ENCODE data around the gene COL9A2.

- TF ChIP-seq, protein P1, sequence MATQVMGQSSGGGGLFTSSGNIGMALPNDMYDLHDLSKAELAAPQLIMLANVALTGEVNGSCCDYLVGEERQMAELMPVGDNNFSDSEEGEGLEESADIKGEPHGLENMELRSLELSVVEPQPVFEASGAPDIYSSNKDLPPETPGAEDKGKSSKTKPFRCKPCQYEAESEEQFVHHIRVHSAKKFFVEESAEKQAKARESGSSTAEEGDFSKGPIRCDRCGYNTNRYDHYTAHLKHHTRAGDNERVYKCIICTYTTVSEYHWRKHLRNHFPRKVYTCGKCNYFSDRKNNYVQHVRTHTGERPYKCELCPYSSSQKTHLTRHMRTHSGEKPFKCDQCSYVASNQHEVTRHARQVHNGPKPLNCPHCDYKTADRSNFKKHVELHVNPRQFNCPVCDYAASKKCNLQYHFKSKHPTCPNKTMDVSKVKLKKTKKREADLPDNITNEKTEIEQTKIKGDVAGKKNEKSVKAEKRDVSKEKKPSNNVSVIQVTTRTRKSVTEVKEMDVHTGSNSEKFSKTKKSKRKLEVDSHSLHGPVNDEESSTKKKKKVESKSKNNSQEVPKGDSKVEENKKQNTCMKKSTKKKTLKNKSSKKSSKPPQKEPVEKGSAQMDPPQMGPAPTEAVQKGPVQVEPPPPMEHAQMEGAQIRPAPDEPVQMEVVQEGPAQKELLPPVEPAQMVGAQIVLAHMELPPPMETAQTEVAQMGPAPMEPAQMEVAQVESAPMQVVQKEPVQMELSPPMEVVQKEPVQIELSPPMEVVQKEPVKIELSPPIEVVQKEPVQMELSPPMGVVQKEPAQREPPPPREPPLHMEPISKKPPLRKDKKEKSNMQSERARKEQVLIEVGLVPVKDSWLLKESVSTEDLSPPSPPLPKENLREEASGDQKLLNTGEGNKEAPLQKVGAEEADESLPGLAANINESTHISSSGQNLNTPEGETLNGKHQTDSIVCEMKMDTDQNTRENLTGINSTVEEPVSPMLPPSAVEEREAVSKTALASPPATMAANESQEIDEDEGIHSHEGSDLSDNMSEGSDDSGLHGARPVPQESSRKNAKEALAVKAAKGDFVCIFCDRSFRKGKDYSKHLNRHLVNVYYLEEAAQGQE (IDR thresholded peaks at IDR 0.05; ENCODE audit: insufficient replicate concordance, low read depth), result no peak
- TF ChIP-seq, protein P2, sequence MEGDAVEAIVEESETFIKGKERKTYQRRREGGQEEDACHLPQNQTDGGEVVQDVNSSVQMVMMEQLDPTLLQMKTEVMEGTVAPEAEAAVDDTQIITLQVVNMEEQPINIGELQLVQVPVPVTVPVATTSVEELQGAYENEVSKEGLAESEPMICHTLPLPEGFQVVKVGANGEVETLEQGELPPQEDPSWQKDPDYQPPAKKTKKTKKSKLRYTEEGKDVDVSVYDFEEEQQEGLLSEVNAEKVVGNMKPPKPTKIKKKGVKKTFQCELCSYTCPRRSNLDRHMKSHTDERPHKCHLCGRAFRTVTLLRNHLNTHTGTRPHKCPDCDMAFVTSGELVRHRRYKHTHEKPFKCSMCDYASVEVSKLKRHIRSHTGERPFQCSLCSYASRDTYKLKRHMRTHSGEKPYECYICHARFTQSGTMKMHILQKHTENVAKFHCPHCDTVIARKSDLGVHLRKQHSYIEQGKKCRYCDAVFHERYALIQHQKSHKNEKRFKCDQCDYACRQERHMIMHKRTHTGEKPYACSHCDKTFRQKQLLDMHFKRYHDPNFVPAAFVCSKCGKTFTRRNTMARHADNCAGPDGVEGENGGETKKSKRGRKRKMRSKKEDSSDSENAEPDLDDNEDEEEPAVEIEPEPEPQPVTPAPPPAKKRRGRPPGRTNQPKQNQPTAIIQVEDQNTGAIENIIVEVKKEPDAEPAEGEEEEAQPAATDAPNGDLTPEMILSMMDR (IDR thresholded peaks at IDR 0.05; ENCODE audit: insufficient read depth, low read length), result no peak
- no peak for TF ChIP-seq POLR2AphosphoS5 (IDR thresholded peaks at IDR 0.05; ENCODE audit: low read depth)
- TF ChIP-seq GABPA (IDR thresholded peaks at IDR 0.05; ENCODE audit: low read depth), result no peak
Observed at GRCh38 chr1:40360631-40361030, 43.5 kb upstream of the COL9A2 start.
